GM12878 (cell line): Measurements from ENCODE around the gene CDR2. TPM values are rescaled to one million over a fixed set of nuclear protein-coding genes. Genes with fewer than 3 reads are reported as not detected.

Source experiments
- BCL3 ChIP-seq: IDR thresholded peaks from 2 replicates; pipeline ENCODE4 v1.6.1; 2011; ENCODE audit warnings: borderline replicate concordance, low read depth, mild to moderate bottlenecking, moderate library complexity, low read length; ENCODE audit not compliant: insufficient read depth, poor library complexity, severe bottlenecking
- BCLAF1 ChIP-seq: fragments of 450-650 bp; IDR thresholded peaks from 2 replicates; pipeline ENCODE4 v1.6.1; 2017; ENCODE audit warnings: antibody characterized with exemption, mild to moderate bottlenecking, moderate library complexity
- BRCA1 ChIP-seq: IDR thresholded peaks from 2 replicates; pipeline ENCODE4 v1.6.1; 2011; ENCODE audit warnings: low read depth, low read length, improper control_type of control experiment
- CUX1 ChIP-seq: IDR thresholded peaks from 2 replicates; pipeline ENCODE4 v1.6.1; 2012; ENCODE audit warnings: improper control_type of control experiment, low read depth, low read length; ENCODE audit not compliant: insufficient replicate concordance
- EZH2 ChIP-seq: IDR thresholded peaks from 2 replicates; pipeline ENCODE4 v1.6.1; 2012; ENCODE audit warnings: low read depth, mild to moderate bottlenecking, control low read depth, inconsistent platforms, low read length, borderline replicate concordance; ENCODE audit not compliant: control insufficient read depth
- HCFC1 ChIP-seq: fragments of 150-350 bp; IDR thresholded peaks from 2 replicates; pipeline ENCODE4 v1.6.1; 2014; ENCODE audit warnings: low read length
- HDAC2 ChIP-seq: fragments of 200-600 bp; sonication (generic); IDR thresholded peaks from 2 replicates; pipeline ENCODE4 v1.6.1; 2017
- KAT2A ChIP-seq: conservative IDR thresholded peaks from 2 replicates; pipeline ENCODE4 v1.6.1; 2011; ENCODE audit warnings: low read depth, low read length; ENCODE audit not compliant: control insufficient read depth
- KDM1A ChIP-seq: fragments of 200-600 bp; sonication (generic); IDR thresholded peaks from 2 replicates; pipeline ENCODE4 v1.6.1; 2016; ENCODE audit warnings: borderline replicate concordance
- NFXL1 ChIP-seq: fragments of 450-650 bp; IDR thresholded peaks from 2 replicates; pipeline ENCODE4 v1.6.1; 2017; ENCODE audit warnings: antibody characterized with exemption, mild to moderate bottlenecking, borderline replicate concordance
- PML ChIP-seq: IDR thresholded peaks from 2 replicates; pipeline ENCODE4 v1.6.1; 2012; ENCODE audit warnings: low read length, inconsistent platforms
- RCOR1 ChIP-seq: conservative IDR thresholded peaks from 2 replicates; pipeline ENCODE4 v1.6.1; 2012; ENCODE audit warnings: low read depth, low read length, improper control_type of control experiment
- STAT3 ChIP-seq: IDR thresholded peaks from 2 replicates; pipeline ENCODE4 v1.6.1; 2011; ENCODE audit warnings: low read depth, low read length, improper control_type of control experiment
- TARDBP ChIP-seq: IDR thresholded peaks from 2 replicates; pipeline ENCODE4 v1.6.1; 2016; ENCODE audit warnings: borderline replicate concordance
- polyA plus RNA-seq, 11 experiments: library from polyadenylated mRNA; depleted of rRNA in 4 of 11; unstranded in 6 of 11; stranded (reverse) in 5 of 11; fragments of >200 nt; fragmentation: Nextera tagmentation in 4 of 11; fragmentation: Illumina TruSeq in 1 of 11; extraction: Ambion mirVana in 4 of 11; extraction: Trizol in 1 of 11; gene quantifications; 1 replicate in 1 of 11; 2 replicates in 10 of 11; pipeline versions ENCODE4 v1.2.1 to v1.2.3, GENCODE V29; 2011 to 2016; ENCODE audit warnings: inconsistent platforms in 2 of 11, missing spikeins in 2 of 11, low read depth in 1 of 11
- total RNA-seq, 4 experiments: library from RNA; depleted of rRNA in 3 of 4; stranded (reverse); fragments of >200 nt in 3 of 4; fragmentation: Illumina TruSeq in 1 of 4; extraction: Trizol in 1 of 4; gene quantifications; 2 replicates each; pipeline versions ENCODE4 v1.2.1 to v1.2.3, GENCODE V29; 2013 to 2021
- TF ChIP-seq, protein P1 (sequence below): fragments of 450-650 bp; IDR thresholded peaks from 2 replicates; pipeline ENCODE4 v1.6.1; 2016; ENCODE audit warnings: mild to moderate bottlenecking

Gene CDR2
- total and polyA plus RNA-seq, 10 of the 15 experiments (the other 5 are each of a cell fraction or from before 2014, with no cell fraction given), result 4.8 to 24.3 (median 19.2) TPM

- TF ChIP-seq, protein P1, sequence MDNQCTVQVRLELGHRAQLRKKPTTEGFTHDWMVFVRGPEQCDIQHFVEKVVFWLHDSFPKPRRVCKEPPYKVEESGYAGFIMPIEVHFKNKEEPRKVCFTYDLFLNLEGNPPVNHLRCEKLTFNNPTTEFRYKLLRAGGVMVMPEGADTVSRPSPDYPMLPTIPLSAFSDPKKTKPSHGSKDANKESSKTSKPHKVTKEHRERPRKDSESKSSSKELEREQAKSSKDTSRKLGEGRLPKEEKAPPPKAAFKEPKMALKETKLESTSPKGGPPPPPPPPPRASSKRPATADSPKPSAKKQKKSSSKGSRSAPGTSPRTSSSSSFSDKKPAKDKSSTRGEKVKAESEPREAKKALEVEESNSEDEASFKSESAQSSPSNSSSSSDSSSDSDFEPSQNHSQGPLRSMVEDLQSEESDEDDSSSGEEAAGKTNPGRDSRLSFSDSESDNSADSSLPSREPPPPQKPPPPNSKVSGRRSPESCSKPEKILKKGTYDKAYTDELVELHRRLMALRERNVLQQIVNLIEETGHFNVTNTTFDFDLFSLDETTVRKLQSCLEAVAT, result peak; percentile 70
- TF ChIP-seq EZH2 (no peak), TARDBP (peak; percentile 99), STAT3 (no peak), PML (peak; percentile 77; the same call in 1 of the 2 replicates), BCLAF1 (no peak), BCL3 (peak; percentile 33), HCFC1 (peak; percentile 50), CUX1 (no peak), NFXL1 (no peak), HDAC2 (0 out of 2 replicates have a peak, but pooled peaks have one; percentile 19), KAT2A (no peak), KDM1A (no peak), BRCA1 (no peak), RCOR1 (peak; percentile 84; the same call in 1 of the 2 replicates)
Observed at GRCh38 chr16:22297114-22297870, 77.1 kb downstream of the CDR2 start, which contains the start of gene POLR3E (continued).
